HUES64 (cell line): ENCODE results near the gene RAMP3.

Experiments used
- H3K27ac ChIP-seq: 2 replicates; pipeline ENCODE4 v1.7.0; 2013; ENCODE audit warnings: low read depth, low read length, inconsistent platforms
- H3K27me3 ChIP-seq: 2 replicates; pipeline ENCODE4 v1.6.1; 2013; ENCODE audit warnings: mild to moderate bottlenecking, low read length; ENCODE audit not compliant: insufficient read depth
- H3K36me3 ChIP-seq: 2 replicates; pipeline ENCODE4 v1.6.1; 2013; ENCODE audit warnings: mild to moderate bottlenecking, low read length; ENCODE audit not compliant: insufficient read depth
- H3K4me1 ChIP-seq: 2 replicates; pipeline ENCODE4 v1.6.1; 2013; ENCODE audit warnings: mild to moderate bottlenecking, low read length, moderate library complexity; ENCODE audit not compliant: insufficient read depth
- H3K4me3 ChIP-seq: 2 replicates; pipeline ENCODE4 v1.5.1; 2013; ENCODE audit warnings: mild to moderate bottlenecking, low read length, moderate library complexity
- H3K9ac ChIP-seq: 2 replicates; pipeline ENCODE4 v1.6.1; 2013; ENCODE audit warnings: mild to moderate bottlenecking, low read depth, low read length
- H3K9me3 ChIP-seq: 2 replicates; pipeline ENCODE4 v1.6.1; 2013; ENCODE audit warnings: low read depth, low read length; ENCODE audit not compliant: insufficient read depth
- WGBS: fragments of 150-250, 120-280 bp; methylation state at CpG from one replicate; pipeline ENCODE4 v1.1.7; 2013; ENCODE audit warnings: missing lambda C conversion rate; 5-methylcytosine and 5-hydroxymethylcytosine counted together

RAMP3 gene

GRCh38 chr7:45230083-45230482 lies 72.5 kb downstream of the RAMP3 start:
- WGBS: 87% methylated on average over 5 of the region's 6 CpGs
- no peak overlapping the region for H3K27ac ChIP-seq
- H3K4me3 ChIP-seq: no peak overlapping the region
- H3K9me3 ChIP-seq: no peaks in the 10 kb centered on the region
- H3K36me3 ChIP-seq: no peaks in the 10 kb centered on the region
- no peak overlapping the region for H3K9ac ChIP-seq
- H3K4me1 ChIP-seq: no peaks in the 10 kb centered on the region
- H3K27me3 ChIP-seq: peaks cover 4% of the 10 kb centered on the region; the same call in 1 of the 2 replicates

DNA sequence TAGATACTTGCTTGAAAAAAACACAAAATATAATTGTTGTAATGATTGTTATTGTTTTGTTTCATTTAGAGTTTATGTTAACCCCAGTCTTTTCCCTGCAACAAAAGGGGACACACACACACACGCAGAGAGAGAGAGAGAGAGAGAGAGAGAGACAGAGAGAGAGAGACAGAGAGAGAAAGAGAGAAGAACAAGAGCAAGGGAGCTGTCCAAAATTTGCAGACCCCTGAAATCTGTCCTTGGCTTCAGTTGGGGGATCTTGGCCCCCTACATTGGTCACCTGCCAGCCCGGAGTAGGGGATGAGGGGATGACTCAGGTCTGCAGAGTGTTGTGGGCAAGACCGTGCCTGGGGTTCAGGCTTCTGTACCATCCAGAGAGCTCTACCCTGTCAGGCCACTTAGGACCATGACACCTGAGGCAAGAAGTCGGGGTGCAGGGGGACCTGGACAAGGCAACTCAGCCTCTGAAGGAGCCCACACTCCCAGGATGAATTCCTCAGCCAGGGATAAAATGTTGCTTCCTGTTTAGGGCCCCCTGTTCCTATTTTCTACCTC lies 73.1 kb downstream of the RAMP3 start:
- H3K9me3 ChIP-seq: no peaks in the 10 kb centered on the region
- 88% methylated on average over 4 of the region's 4 CpGs for WGBS
- peaks cover 6% of the 10 kb centered on the region; the same call in 1 of the 2 replicates for H3K27me3 ChIP-seq
- no peak overlapping the region for H3K4me3 ChIP-seq
- H3K9ac ChIP-seq: no peak overlapping the region
- H3K36me3 ChIP-seq: no peaks in the 10 kb centered on the region
- H3K27ac ChIP-seq: no peak overlapping the region
- no peaks in the 10 kb centered on the region for H3K4me1 ChIP-seq

DNA sequence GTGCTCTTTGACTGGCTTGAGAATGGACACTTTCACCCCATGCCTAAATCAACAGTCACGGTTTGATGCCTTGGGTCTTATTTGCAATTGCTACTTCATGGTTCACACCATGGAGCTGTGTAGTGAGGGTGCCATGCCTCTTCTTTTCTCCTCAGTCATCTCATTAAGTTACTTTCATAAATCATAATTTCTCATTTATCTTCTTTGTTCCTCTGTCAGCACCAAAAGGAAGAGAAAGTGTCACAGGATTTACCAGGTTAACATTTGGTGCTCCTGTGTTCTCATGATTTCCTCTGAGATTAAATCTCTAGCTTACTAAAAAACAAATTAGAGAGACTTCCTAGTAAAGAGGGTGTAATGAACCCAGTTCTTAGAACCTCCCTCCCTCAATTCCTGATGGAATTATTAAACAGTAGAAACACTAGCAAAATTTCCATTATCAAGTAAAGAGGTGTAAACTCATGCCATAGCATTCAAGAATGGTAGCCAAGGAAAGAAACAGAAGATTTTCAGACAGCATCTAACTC lies 75.7 kb downstream of the RAMP3 start:
- H3K36me3 ChIP-seq: no peaks in the 10 kb centered on the region
- no peak overlapping the region for H3K27ac ChIP-seq
- H3K4me3 ChIP-seq: no peak overlapping the region
- WGBS: 86% methylated on average over 1 of the region's 1 CpG
- H3K9ac ChIP-seq: no peak overlapping the region
- H3K9me3 ChIP-seq: no peaks in the 10 kb centered on the region
- H3K27me3 ChIP-seq: peaks cover 6% of the 10 kb centered on the region; the same call in 1 of the 2 replicates
- H3K4me1 ChIP-seq: no peaks in the 10 kb centered on the region
